GM19099 (cell line): Measurements from ENCODE around the gene GRIK1.

Source experiments
- POLR2A ChIP-seq: IDR thresholded peaks from 3 replicates; pipeline ENCODE4 v1.6.1; 2011; ENCODE audit warnings: low read depth; ENCODE audit not compliant: insufficient read length; ENCODE audit errors: extremely low read depth

Gene GRIK1

GRCh38 chr21:29670228-29670627 lies 269.6 kb downstream of the GRIK1 start:
- no peak for TF ChIP-seq POLR2A

GRCh38 chr21:29669416-29669815 lies 270.4 kb downstream of the GRIK1 start:
- no peak for TF ChIP-seq POLR2A

- TF ChIP-seq POLR2A: no peak
Observed at GRCh38 chr21:29667651-29668050, 272.1 kb downstream of the GRIK1 start.

DNA sequence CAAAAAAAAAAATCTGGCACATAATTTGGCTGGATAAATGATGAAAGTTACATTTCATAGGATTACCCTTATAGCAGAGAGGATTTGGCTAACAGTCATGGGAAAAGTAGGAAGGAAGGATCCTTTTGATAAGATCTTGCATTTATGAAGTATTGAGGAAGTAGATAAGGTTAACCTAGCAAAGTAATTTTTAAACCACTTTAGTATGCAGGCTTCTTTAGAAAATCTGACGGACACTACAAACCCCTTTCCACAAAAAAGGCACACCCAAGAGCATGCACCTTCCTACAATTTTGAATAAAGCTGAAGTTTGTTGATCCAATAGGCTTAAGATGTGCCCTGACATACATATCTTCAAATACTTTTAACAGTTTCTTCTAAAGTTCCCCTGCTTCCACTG lies 275.2 kb downstream of the GRIK1 start:
- TF ChIP-seq POLR2A: no peak

DNA sequence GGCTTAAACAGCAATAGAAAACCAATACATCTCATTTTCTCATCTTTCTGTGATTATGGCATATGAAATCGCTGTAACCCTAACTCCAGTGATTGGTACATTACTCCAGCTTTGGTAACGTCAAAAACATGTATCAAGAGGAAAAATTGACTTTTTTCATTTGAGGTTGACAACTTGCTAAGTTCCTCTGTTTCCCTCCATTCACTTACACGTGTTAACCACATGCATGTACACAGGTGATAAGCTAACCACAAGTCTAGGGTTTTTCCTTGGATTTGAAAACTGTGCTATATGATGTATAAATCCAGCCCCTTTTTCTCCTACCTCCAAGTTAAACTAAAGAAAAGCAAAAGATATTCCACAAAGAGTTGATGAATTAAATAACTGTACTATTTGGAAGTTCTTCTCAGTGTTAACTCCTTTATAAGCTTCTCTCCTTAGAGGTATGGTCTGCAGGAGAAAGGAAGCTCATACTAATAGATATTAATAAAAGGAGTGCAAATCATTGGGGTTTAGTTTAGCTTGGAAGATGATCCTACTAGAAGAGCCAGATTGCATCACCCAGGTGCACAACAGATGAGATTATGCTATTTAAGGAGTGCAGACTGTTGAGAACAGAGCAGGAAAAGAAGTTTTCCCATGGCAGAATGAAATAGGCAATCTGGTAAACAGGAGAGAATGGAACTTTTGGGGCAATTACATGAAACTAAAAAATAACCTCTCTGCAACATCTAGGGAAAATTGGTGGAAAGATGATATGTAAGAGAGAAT lies 277.9 kb downstream of the GRIK1 start:
- TF ChIP-seq POLR2A: no peak

DNA sequence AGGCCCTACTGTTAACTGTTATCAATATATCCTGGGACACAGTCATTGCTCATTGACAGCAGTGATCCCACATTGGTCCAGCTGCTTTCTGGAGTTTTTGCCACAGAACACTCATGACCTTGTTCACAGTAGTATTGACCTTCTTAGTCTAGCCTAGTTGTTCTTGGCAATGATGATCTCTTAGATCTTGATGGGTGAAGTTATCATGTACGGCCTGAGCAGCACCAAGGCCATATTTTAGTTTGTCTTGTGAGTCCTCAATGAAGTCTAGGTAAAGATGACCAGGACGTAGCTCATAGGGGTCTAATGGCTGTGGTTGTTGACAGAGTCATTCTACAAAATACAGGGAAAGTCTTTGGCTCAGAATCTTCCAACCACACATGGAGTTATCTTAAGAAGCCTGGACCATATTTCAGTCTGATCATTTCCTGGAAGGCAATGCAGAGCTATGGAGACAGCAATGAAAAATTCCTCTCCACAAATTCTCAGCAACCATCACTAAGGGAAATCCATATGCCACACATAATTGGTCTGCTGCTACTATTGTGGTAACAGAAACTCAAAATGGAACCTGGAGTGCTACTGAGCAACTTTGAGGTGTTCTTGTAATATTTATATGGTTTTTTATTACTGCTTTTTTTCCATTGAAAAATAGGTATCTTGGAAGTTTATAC lies 279.6 kb downstream of the GRIK1 start:
- no peak for TF ChIP-seq POLR2A

- TF ChIP-seq POLR2A: no peak
Observed at GRCh38 chr21:29658934-29659203, 280.9 kb downstream of the GRIK1 start.

DNA sequence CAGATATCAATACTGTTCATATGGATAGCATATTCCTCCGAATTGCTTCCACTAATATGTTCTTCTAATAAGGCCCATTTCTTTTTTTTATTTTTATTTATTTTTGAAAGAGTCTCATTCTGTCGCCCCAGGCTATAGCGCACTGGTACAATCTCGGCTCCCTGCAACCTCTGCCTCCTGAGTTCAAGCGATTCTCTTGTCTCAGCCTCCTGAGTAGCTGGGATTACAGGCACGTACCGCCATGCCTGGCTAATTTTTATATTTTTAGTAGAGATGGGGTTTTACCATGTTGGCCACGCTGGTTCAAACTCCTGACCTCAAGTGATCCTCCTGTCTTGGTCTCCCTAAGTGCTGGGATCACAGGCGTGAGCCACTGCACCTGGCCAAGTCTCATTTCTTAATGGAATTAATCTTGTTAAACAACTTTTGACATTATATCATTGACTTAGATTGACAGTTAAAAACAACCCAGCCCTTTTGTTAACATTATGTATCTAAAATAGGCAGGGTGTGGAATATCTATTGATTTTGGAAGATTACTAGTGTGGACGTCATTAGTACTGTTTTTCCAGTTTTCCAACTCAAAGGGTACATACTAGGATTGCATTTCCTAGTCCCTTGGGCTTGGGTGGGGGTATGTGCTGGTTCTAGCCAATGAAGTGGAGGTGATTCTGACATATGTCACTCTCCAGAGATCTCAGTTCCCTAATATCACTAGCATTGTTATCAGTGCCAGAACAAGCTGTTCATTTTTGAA lies 281.4 kb downstream of the GRIK1 start:
- no peak for TF ChIP-seq POLR2A

- no peak for TF ChIP-seq POLR2A
Observed at GRCh38 chr21:29657240-29657989, 282.4 kb downstream of the GRIK1 start.

GRCh38 chr21:29656504-29657239 lies 283.1 kb downstream of the GRIK1 start:
- no peak for TF ChIP-seq POLR2A

GRCh38 chr21:29655577-29655976 lies 284.2 kb downstream of the GRIK1 start:
- no peak for TF ChIP-seq POLR2A

DNA sequence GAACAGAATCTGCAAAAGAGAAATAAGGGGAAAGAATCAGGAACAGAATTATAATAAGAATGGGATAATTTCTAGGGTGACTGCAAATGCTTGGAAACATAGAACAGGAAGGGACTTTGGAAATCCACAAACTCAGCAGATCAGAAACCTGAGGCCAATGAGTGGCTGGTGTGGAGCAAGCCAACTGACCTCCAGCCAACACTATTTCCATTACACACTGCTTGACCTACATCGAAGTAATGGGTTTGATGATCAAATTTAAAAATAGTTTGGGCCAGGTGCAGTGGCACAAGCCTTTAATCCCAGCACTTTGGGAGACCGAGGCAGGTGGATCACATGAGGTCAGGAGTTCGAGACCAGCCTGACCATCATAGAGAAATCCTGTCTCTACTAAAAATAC lies 284.9 kb downstream of the GRIK1 start:
- TF ChIP-seq POLR2A: no peak

DNA sequence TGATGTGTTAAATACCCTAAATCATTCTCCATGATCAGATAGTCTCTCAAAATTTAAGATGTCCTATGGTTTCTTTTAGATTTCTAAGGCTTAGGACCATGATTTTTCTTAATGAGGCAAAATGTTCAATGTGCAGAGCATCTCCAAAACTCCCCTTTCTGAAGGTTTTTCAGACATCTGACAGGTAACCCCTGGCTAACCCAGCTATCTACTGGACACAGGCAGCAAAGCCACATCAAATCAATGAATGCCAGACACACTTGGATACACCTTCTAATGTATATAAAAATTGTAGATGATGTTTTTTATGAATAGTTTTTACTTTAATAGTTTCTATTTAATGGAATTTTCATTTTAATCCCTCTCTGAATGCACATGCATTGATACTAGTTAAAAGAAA lies 285.6 kb downstream of the GRIK1 start:
- TF ChIP-seq POLR2A: no peak

DNA sequence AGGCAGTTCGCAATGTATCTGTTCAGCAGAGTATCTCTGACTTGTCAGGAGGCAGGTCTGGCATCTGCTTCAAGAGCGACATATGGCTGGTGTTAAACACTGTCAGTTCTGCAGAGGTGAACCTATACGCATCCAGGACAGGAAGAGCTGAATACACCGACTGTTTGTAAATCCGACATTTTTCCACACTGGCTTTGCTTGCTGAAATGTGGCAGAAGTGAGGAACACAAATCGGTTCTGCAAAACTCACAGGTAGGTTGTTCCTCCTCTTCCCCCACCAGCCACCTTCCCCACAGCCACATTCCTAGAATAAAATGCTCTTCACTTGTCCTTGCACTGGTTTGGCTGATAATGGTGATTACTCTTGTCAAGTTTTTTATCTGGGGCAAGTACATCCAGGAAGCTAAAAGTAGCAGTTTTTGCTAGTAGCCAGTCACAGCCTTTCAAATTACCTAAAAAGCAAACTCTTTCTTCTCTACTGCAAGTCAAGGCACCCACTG lies 289.2 kb downstream of the GRIK1 start:
- TF ChIP-seq POLR2A: no peak
